Measurements from ENCODE around the gene AKAP13. TPM values are rescaled to one million over a fixed set of nuclear protein-coding genes. Genes with fewer than 3 reads are reported as not detected.

Gene AKAP13
- total and polyA plus RNA-seq, 2 of the 13 experiments (the other 11 are each of a cell fraction or from before 2014, with no cell fraction given) = 6.7 to 27.1 TPM

- no peak for DNase-seq (ENCODE audit: low spot score)
- TF ChIP-seq PBX3 (CRISPR knock-in tag; IDR thresholded peaks at IDR 0.05; ENCODE audit: borderline replicate concordance) (no peak), ZNF644 (CRISPR knock-in tag; IDR thresholded peaks at IDR 0.05; ENCODE audit: low read depth) (no peak), ZNF784 (CRISPR knock-in tag; IDR thresholded peaks at IDR 0.05; ENCODE audit: borderline replicate concordance) (no peak), NR2C2 (CRISPR knock-in tag; IDR thresholded peaks at IDR 0.05; ENCODE audit: borderline replicate concordance) (no peak), ZNF460 (CRISPR knock-in tag; IDR thresholded peaks at IDR 0.05; ENCODE audit: borderline replicate concordance) (no peak), ZNF260 (CRISPR knock-in tag; IDR thresholded peaks at IDR 0.05; ENCODE audit: borderline replicate concordance, low read depth) (no peak), TAF1 (CRISPR knock-in tag; IDR thresholded peaks at IDR 0.05) (no peak), HINFP (CRISPR knock-in tag; IDR thresholded peaks at IDR 0.05; ENCODE audit: low read depth) (no peak), KMT2A (CRISPR knock-in tag; IDR thresholded peaks at IDR 0.05) (no peak), FLYWCH1 (CRISPR knock-in tag; IDR thresholded peaks at IDR 0.05) (no peak), LRRFIP1 (CRISPR knock-in tag; conservative IDR thresholded peaks at IDR 0.05) (no peak), PCBP1 (IDR thresholded peaks at IDR 0.05; ENCODE audit: borderline replicate concordance, low read depth, low read length) (no peak), CEBPZ (IDR thresholded peaks at IDR 0.05; ENCODE audit: low read length) (no peak), MZF1 (CRISPR knock-in tag; IDR thresholded peaks at IDR 0.05; ENCODE audit: borderline replicate concordance) (no peak), CBFB (CRISPR knock-in tag; IDR thresholded peaks at IDR 0.05) (no peak), NFYC (CRISPR knock-in tag; IDR thresholded peaks at IDR 0.05) (no peak)
These were observed 217.8 kb downstream of the AKAP13 start for GRCh38 chr15:85598219-85598618.

More at GRCh38 chr15:85598219-85598618, 217.8 kb downstream of the AKAP13 start:
- no TSS peak for BruUV-seq (replicated peaks)
- ChIA-PET CTCF (ENCODE audit: low intra/inter-chr PET ratio, low total read pairs) (no interaction called here), POLR2A (no interaction called here)
- Histone ChIP-seq H3K4me2 (ENCODE audit: low read depth, low read length) (no peak overlapping the region), H3K4me1 (ENCODE audit: insufficient read depth, low read length) (peaks cover 8% of the 10 kb centered on the region; the same call in 1 of the 2 replicates), H4K20me1 (ENCODE audit: insufficient read depth, low read length) (no peaks in the 10 kb centered on the region), H3K36me3 (replicated peaks in 1 of 2; ENCODE audit: control insufficient read depth in 1 of 2, insufficient read depth in 2 of 2, low read length in 2 of 2) (peaks cover 0 to 3% of the 10 kb centered on the region in 2 experiments; a peak in 2 of 5 replicates), H3K27me3 (ENCODE audit: control insufficient read depth in 1 of 2, insufficient read depth in 2 of 2, low read length in 2 of 2) (no peaks in the 10 kb centered on the region), H3K9ac (ENCODE audit: insufficient read depth, low read depth, low read length) (no peak overlapping the region), H3K4me3 (replicated peaks in 1 of 3; ENCODE audit: insufficient read depth in 1 of 3, low read depth in 2 of 3, low read length in 3 of 3) (no peak overlapping the region), H2AFZ (ENCODE audit: low read length) (no peak overlapping the region), H3K27ac (ENCODE audit: extremely low read length, insufficient read depth, low read length) (no peak overlapping the region), H3K9me3 (ENCODE audit: low read length) (no peaks in the 10 kb centered on the region), H3K79me2 (ENCODE audit: insufficient read depth, low read length) (no peaks in the 10 kb centered on the region)
- FAIRE-seq = no peak
- ATAC-seq = no peak
- WGBS (ENCODE audit: low lambda C conversion rate) = 79% methylated on average over 4 of the region's 4 CpGs
- in situ Hi-C loops (cut with HindIII; ENCODE audit: extremely low pct_ligation_motif_present, low pct_unique_long_range_greater_than_20kb) (no loop called here), intact Hi-C loops (cut with micrococcal nuclease; ENCODE audit: unreplicated experiment) (no loop called here)
